ENCODE data around the gene PKN2.

- TF ChIP-seq, protein P1, sequence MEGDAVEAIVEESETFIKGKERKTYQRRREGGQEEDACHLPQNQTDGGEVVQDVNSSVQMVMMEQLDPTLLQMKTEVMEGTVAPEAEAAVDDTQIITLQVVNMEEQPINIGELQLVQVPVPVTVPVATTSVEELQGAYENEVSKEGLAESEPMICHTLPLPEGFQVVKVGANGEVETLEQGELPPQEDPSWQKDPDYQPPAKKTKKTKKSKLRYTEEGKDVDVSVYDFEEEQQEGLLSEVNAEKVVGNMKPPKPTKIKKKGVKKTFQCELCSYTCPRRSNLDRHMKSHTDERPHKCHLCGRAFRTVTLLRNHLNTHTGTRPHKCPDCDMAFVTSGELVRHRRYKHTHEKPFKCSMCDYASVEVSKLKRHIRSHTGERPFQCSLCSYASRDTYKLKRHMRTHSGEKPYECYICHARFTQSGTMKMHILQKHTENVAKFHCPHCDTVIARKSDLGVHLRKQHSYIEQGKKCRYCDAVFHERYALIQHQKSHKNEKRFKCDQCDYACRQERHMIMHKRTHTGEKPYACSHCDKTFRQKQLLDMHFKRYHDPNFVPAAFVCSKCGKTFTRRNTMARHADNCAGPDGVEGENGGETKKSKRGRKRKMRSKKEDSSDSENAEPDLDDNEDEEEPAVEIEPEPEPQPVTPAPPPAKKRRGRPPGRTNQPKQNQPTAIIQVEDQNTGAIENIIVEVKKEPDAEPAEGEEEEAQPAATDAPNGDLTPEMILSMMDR (IDR thresholded peaks at IDR 0.05): no peak
- TF ChIP-seq POLR2AphosphoS5 (IDR thresholded peaks at IDR 0.05): no peak
Observed at GRCh38 chr1:88648706-88649105, 35.4 kb upstream of the PKN2 start.

All from transverse colon (tissue), 4 donors.